Posterior vena cava (tissue), 2 donors: ENCODE data around the gene G6PC1. TPM values are rescaled to one million over a fixed set of nuclear protein-coding genes. Genes with fewer than 3 reads are reported as not detected.
"Not testable (repeated sequence)": the region's sequence is repeated elsewhere in the genome, so short reads cannot be mapped to it uniquely, and the experiment has no call there.

ENCODE experiments used
- DNase-seq: peaks from one replicate; pipeline ENCODE4 v3.0.0-alpha.2; 2020; ENCODE audit warnings: low spot score
- intact Hi-C, 2 donors: fragments of 100-400 bp; cut with DNase I; formaldehyde crosslinking; loops; one replicate each; pipeline versions ENCODE4 v1.14.1 to v1.14.2; 2022 to 2023
- total RNA-seq, 2 donors: library from RNA; stranded (reverse); fragmentation: NEBNext Ultra II Directional; extraction: Animal tissue kit (Norgen Biotek cat#: 25700); gene quantifications; one replicate each; pipeline ENCODE4 v1.2.1, GENCODE V29; 2021
- donor health status: DM: yes; HTN: yes; CAD: no.
- donor health status: DM: yes; HTN: yes; CAD: no.

The G6PC1 gene
- total RNA-seq, 2 donors from 2014 or later, result not detected

DNA sequence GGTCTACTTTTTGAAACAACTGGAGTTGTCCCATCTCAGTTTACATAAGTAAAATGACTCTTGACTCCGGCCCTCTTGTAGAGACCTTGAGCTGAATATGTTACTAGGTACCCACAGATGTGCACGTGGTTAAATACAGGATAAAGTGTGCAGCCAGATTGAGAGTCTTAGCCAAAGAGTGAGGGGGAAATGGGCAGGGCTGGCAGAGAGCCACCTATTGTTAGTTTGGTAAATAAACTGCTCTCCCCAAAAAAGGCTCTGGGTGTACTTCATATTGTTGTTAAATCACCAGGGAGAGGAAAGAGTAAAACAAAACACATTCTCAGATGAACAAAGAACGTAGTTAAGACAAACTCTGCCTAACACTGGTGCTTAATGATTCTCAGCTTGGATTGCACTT lies 20.3 kb downstream of the G6PC1 start:
- intact Hi-C loops, result no loop called here
- peak; percentile 62 for DNase-seq

DNA sequence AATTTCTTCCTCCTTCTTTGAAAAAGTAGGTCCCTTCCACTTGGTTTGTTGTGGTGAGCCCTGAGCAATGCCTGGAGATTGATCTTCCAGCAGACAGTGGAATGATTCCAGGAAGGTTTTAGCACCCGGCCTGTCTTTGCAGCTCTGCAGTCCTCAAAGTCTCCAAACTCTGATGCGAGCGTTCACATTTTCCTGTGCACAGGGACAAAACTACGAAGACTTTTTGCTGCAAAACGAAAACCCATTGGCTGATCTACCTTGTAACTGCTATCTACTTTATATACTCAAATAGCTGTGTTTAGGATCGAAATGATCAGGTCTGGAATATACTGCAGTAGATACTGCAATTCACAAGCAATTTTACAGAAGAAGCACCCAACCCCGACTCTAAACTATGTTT lies 21.7 kb downstream of the G6PC1 start:
- intact Hi-C loops, result no loop called here

DNA sequence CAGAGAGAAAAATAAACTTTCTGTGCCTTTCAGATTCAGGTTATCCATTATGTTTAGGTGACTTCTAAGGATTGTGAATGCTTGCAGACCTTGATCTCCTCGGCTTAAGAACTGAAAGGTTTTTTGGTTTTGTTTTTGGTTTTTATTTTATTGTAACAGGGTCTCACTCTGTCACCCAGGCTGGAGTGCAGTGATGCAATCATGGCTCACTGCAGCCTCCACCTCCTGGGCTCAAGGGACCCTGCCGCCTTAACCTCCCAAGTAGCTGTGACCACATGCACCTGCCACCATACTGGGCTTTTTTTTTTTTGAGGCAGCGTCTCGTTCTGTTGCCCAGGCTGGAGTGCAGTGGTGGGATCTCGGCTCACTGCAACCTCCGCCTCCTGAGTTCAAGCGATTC lies 22.9 kb downstream of the G6PC1 start:
- intact Hi-C loops, result not testable (repeated sequence)
- peak; percentile 31 for DNase-seq

More for the DNA sequence above, 21.7 kb downstream of the G6PC1 start:
- DNase-seq, result peak; percentile 11

DNA sequence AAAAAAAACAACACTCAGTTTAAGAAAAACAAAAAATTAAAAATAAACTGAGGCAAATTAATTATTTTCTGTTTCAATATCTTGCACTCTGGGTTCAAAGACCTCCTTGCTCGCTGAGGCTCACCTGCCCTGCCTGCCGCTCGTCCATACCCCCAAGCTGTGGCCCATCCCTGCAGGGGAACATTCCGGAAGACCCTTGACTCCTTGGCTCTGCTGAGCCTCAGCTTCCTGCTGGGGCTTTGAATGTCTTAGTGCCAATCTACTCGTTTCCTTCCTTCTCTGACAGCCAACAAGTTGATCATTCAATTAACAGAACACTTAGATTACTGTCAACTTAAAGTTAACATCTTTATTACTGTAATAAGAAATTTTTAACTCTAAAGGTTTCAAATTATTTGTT lies 24.3 kb downstream of the G6PC1 start:
- intact Hi-C loops, result no loop called here
- peak; percentile 38 for DNase-seq

DNA sequence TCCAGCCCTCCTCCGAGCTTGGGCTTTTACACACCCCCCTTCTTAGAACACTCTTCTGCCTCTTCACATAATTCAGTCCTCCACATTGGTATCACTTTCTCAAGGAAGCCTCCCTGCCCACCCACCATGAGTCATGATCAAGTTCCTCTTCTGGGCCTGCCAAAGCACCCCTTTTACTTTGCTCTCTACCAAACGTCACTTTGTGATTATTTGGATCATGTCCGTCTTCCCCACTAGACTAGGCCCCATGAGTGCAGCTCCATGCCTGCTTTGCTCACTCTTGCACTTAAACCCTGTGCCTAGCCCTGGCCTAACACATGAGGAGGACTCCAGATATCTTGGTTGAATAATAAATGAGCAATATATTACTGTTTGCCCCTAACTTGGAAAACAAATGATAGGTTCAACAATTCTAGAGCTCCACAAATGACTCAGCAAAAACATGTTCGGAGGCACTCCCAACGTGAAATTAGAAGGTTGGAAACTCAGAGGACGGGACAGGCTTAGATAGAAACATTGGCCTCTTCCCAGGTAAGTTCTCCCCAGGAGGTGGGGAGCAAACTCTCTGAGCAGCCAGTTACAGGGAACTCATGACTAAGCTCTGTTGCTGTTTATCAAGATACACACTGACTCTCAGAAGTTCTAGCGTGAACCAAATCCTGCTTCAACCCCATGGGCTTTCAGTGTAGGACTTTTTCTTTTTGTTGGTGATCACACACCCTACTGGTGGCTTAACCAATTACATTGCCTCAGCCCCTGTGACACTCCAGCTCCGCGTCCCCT lies 28.3 kb downstream of the G6PC1 start:
- DNase-seq, result peak; percentile 72
- intact Hi-C loops, result loop anchor here in 1 of 2 donors (2.0 kb wide), 1 partner anchor 84 kb away; the partner anchor contains the start of gene AOC2

DNA sequence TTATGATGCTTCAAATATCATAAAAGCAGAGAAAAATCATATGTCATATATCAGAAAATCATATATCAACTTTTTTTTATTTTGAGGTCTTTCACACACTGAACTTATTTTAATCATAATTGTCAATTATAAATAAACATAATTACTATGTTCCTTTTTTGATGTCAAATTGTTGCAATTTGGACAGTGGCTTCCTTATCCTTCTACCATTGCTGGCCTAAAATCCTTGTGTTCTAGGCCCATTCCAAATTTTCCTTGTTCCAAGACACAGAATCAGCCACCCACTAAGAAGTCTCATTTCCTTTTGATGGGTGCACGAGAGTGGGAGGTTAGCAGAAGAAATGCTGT lies 28.9 kb downstream of the G6PC1 start:
- intact Hi-C loops, result loop anchor here in 1 of 2 donors (2.0 kb wide), 1 partner anchor 85 kb away; the partner anchor contains the start of gene AOC2
- no peak for DNase-seq

DNA sequence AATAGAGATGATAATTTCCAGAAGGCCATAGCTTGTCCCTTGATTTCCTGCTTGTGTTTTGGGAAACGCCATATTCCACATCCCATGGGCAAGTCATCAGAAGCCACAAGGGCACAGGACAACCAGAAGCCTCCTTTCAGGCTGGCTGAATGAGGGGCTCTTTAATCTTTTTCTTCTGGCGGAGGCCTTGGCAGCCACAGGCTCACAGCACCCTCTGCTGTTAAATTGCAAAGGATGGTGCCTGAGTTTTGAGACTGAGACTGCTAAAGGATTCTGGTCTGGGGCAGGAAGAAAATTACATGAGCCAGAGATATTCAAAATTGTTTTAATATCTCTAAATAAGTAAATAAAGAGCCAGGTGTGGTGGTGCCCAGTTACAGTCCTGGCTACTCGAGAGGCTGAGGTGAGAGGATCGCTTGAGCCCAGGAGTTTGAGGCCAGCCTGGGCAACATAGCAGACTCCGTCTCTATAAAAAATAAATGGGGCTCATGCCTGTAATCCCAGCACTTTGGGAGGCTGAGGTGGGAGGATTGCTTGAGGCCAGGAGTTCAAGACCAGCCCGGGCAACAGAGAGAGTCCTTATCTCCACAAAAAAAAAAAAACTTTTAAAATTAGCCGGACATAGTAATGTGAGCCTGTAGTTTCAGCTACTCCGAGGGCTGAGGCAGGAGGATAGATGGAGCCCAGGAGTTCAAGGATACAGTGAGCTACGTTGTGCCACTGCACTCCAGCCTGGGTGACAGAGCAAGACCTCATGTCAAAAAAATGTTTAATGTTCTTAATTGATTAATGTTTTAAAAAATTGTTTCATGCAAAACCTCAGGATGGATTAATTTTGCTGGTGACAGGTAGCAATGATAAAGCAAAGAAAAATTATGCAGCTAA lies 37.4 kb downstream of the G6PC1 start:
- DNase-seq, result no peak
- intact Hi-C loops, result loop anchor here (5.0 to 10.0 kb wide), 2 partner anchors 96 to 963 kb away; partner anchors contain the start of gene AOC2 (in 1 of the 2)

DNA sequence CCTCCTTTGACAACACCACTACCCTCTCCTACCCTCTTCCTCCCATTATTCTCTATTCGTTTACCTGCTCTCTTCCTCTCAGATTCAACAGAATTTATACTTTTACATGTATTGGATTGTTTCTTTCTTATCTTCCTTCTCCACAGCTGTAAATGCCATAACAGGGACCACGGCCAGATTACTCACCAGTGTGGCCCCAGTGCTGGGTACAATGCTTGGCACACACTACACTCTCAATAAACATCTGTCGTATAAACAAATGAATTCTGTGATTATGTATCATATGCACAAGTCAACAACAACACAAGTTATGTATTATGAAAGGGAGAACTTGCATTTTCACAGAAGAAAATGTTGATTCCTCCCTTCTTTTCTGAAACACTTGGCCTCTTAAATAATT lies 43.6 kb downstream of the G6PC1 start:
- DNase-seq, result no peak
- intact Hi-C loops, result no loop called here

DNA sequence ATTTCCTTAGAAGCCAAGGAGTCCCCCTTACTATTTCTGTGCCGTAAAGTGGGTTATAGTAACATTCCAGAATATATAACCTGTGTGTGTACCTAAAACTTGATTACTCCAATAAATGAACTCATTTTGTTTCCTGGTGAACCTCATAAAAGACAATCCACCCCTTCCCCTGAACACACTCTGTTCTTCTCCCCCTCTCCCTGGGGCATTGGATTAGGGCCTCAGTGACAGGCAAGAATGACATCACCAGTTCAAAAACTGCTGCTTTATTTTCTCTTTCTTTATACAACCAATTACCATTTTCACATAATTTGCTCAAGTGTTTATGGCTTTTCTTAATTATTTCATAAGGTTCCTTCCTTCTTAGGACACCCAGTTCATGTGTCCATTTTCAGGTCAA lies 46.2 kb downstream of the G6PC1 start:
- intact Hi-C loops, result no loop called here
- no peak for DNase-seq

DNA sequence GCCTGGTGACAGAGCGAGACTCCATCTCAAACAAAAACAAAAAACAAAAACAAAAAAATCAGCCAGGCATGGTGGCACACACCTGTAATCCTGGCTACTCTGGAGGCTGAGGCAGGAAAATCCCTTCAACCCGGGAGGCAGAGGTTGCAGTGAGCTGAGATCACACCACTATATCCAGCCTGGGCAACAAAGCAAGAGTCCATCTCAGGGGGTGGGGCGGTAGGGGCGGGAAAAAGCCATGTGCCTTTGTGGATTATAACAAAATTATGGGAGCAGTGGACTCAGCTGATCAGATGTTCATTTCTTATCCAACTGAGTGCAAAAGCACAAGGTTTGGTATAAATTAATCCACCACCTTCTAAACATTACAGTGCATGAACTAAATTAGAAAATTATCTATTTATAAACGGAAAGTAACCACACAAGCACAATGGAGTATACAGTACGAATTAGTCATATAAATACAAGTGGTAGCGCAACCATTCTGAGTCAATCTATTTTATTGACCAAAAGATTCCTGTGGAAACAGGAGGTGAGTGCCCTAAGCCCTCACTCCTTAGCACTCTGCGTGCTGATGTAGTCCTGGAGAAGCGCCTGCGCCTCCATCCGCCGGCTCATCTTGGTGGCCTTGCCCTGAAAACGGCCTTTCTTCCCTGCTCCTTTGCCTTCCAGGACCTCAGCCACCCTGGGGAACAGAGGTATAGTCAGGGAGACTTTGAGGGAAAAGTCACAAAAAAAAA lies 49.6 kb downstream of the G6PC1 start:
- DNase-seq, result peak; percentile 59
- intact Hi-C loops, result no loop called here

Other genes starting within 250 kb of the G6PC1 start
- 10 to 100 TPM; 17.9 to 19.8 TPM for gene TUBG2, start 241.5 kb upstream of the G6PC1 start, total RNA-seq
- 10 to 100 TPM; 22.2 to 24.8 TPM for gene PLEKHH3, start 223.8 kb upstream of the G6PC1 start, total RNA-seq
- 1 to 10 TPM; 1.7 to 2.5 TPM for gene CCR10, start 219.0 kb upstream of the G6PC1 start, total RNA-seq
- 10 to 100 TPM; 11.0 to 24.8 TPM for gene CNTNAP1, start 218.3 kb upstream of the G6PC1 start, total RNA-seq
- 10 to 100 TPM; 50.2 to 53.5 TPM for gene EZH1, start 155.8 kb upstream of the G6PC1 start, total RNA-seq
- 10 to 100 TPM; 46.3 to 56.8 TPM for gene RAMP2, start 139.6 kb upstream of the G6PC1 start, total RNA-seq
- gene VPS25, start 127.3 kb upstream of the G6PC1 start, total RNA-seq, result 10 to 100 TPM; 25.9 to 35.1 TPM
- under 1 TPM in 1 of 2 donors, not detected in 1; 0.05 TPM for gene WNK4, start 120.2 kb upstream of the G6PC1 start, total RNA-seq
- 10 to 100 TPM; 37.5 to 41.1 TPM for gene COA3, start 102.1 kb upstream of the G6PC1 start, total RNA-seq
- under 1 TPM in 1 of 2 donors, not detected in 1; 0.95 TPM for gene CNTD1, start 101.9 kb upstream of the G6PC1 start, total RNA-seq
- gene BECN1, start 76.5 kb upstream of the G6PC1 start, total RNA-seq, result 10 to 100 TPM; 78.6 to 88.3 TPM
- gene PSME3, start 67.4 kb upstream of the G6PC1 start, total RNA-seq, result 10 to 100 TPM; 68.2 to 80.6 TPM
- under 1 TPM; 0.86 to 0.88 TPM for gene AOC2, start 56.2 kb upstream of the G6PC1 start, total RNA-seq
- gene AOC3, start 49.6 kb upstream of the G6PC1 start, total RNA-seq, result 100 to 1,000 TPM; 223 to 342 TPM
- 10 to 100 TPM; 22.7 to 34.2 TPM for gene AARSD1, start 63.7 kb downstream of the G6PC1 start, total RNA-seq
- 10 to 100 TPM in 1 of 2 donors, 1 to 10 TPM in 1; 9.9 to 11.2 TPM for gene PTGES3L, start 79.3 kb downstream of the G6PC1 start, total RNA-seq
- gene RUNDC1, start 79.8 kb downstream of the G6PC1 start, total RNA-seq, result 10 to 100 TPM; 10.6 to 14.1 TPM
- gene RPL27, start 97.6 kb downstream of the G6PC1 start, total RNA-seq, result 1,000 to 10,000 TPM; 1,110 to 1,208 TPM
- 10 to 100 TPM; 23.9 to 24.1 TPM for gene IFI35, start 106.0 kb downstream of the G6PC1 start, total RNA-seq
- gene VAT1, start 121.6 kb downstream of the G6PC1 start, total RNA-seq, result 100 to 1,000 TPM; 247 to 267 TPM
- 1 to 10 TPM; 1.9 to 2.2 TPM for gene RND2, start 124.4 kb downstream of the G6PC1 start, total RNA-seq
- gene BRCA1, start 224.6 kb downstream of the G6PC1 start, total RNA-seq, result 1 to 10 TPM; 4.6 to 5.9 TPM